Uterus (tissue), 4 donors: ENCODE measurements around the gene SDSL. TPM values are rescaled to one million over a fixed set of nuclear protein-coding genes. Genes with fewer than 3 reads are reported as not detected.

Experiments used
- DNase-seq, 2 donors: peaks; one replicate each; pipeline ENCODE4 v3.0.0-alpha.2; 2019 to 2020
- H3K27ac ChIP-seq, 2 donors: fragments of 200-600 bp; sonication (generic); 1 replicate in 1 of 2; 2 replicates in 1 of 2; pipeline ENCODE4 v1.5.1; 2016 to 2018
- H3K27me3 ChIP-seq, 2 donors: fragments of 200-600 bp; sonication (generic); one replicate each; pipeline ENCODE4 v1.5.1; 2018 to 2019; ENCODE audit warnings: control low read depth in 1 of 2
- H3K36me3 ChIP-seq, 2 donors: fragments of 200-600 bp; sonication (generic); one replicate each; pipeline ENCODE4 v1.5.1; 2019; ENCODE audit warnings: control low read depth in 1 of 2
- H3K4me1 ChIP-seq, 2 donors: fragments of 200-600 bp; sonication (generic); one replicate each; pipeline ENCODE4 v1.5.1; 2018 to 2019; ENCODE audit warnings: control low read depth in 1 of 2
- H3K4me3 ChIP-seq, 2 donors: fragments of 200-600 bp; sonication (generic); 1 replicate in 1 of 2; 2 replicates in 1 of 2; pipeline ENCODE4 v1.5.1; 2018 to 2019; ENCODE audit warnings: mild to moderate bottlenecking in 1 of 2
- H3K9me3 ChIP-seq, 2 donors: fragments of 200-600 bp; sonication (generic); one replicate each; pipeline ENCODE4 v1.5.1; 2019; ENCODE audit warnings: control low read depth in 1 of 2
- CTCF ChIP-seq, 4 experiments: fragments of 200-600 bp in 2 of 4; fragments of 450-650 bp in 2 of 4; sonication (generic) in 2 of 4; IDR thresholded peaks; one replicate each; pipeline ENCODE4 v1.5.1; 2016 to 2019; ENCODE audit warnings: antibody characterized with exemption in 4 of 4, mild to moderate bottlenecking in 2 of 4, moderate library complexity in 1 of 4
- POLR2A ChIP-seq, 2 donors: fragments of 450-650 bp; IDR thresholded peaks; one replicate each; pipeline ENCODE4 v1.6.1; 2016; ENCODE audit warnings: antibody characterized with exemption in 2 of 2, mild to moderate bottlenecking in 1 of 2, moderate library complexity in 1 of 2
- intact Hi-C: fragments of 100-400 bp; cut with DNase I; formaldehyde crosslinking; loops from one replicate; pipeline ENCODE4 v1.15.1; 2023; ENCODE audit warnings: low total_unique reads
- total RNA-seq, 4 donors: library from RNA; depleted of rRNA in 3 of 4; stranded (reverse); fragments of >200 nt in 3 of 4; gene quantifications; one replicate each; pipeline versions ENCODE4 v1.1.0 to v1.2.4, GENCODE V29; 2014 to 2023
- donor health status: DM: yes; HTN: yes; CAD: no.

Gene SDSL
- total RNA-seq, 4 donors from 2014 or later, result 0.26 to 3.0 (median 0.61) TPM; not detected in 1

- intact Hi-C loops, result no loop called here
- peaks cover 19 to 77% of the 10 kb centered on the region in 2 donors for H3K27me3 ChIP-seq
Measured at GRCh38 chr12:113465808-113466453, 43.8 kb downstream of the SDSL start.

GRCh38 chr12:113466454-113467141 lies 44.4 kb downstream of the SDSL start:
- no peak for TF ChIP-seq CTCF (IDR thresholded peaks at IDR 0.05)
- TF ChIP-seq POLR2A (IDR thresholded peaks at IDR 0.05), result no peak
- H3K27me3 ChIP-seq, result peaks cover 19 to 78% of the 10 kb centered on the region in 2 donors
- no peak overlapping the region for H3K27ac ChIP-seq
- no peaks in the 10 kb centered on the region for H3K36me3 ChIP-seq
- DNase-seq, result no peak
- intact Hi-C loops, result no loop called here
- no peak overlapping the region for H3K4me3 ChIP-seq
- no peaks in the 10 kb centered on the region for H3K9me3 ChIP-seq
- peaks cover 0 to 20% of the 10 kb centered on the region in 2 donors for H3K4me1 ChIP-seq

More at GRCh38 chr12:113465808-113466453, 43.8 kb downstream of the SDSL start:
- no peaks in the 10 kb centered on the region for H3K36me3 ChIP-seq
- H3K9me3 ChIP-seq, result no peaks in the 10 kb centered on the region
- peaks cover 0 to 20% of the 10 kb centered on the region in 2 donors for H3K4me1 ChIP-seq
- DNase-seq, result no peak
- TF ChIP-seq CTCF (IDR thresholded peaks at IDR 0.05), result no peak
- TF ChIP-seq POLR2A (IDR thresholded peaks at IDR 0.05), result no peak
- no peak overlapping the region for H3K27ac ChIP-seq
- no peak overlapping the region for H3K4me3 ChIP-seq

GRCh38 chr12:113467142-113467501 lies 44.9 kb downstream of the SDSL start:
- no peaks in the 10 kb centered on the region for H3K36me3 ChIP-seq
- no peaks in the 10 kb centered on the region for H3K9me3 ChIP-seq
- no peak overlapping the region for H3K4me3 ChIP-seq
- H3K27me3 ChIP-seq, result peaks cover 19 to 73% of the 10 kb centered on the region in 2 donors
- TF ChIP-seq POLR2A (IDR thresholded peaks at IDR 0.05), result no peak
- no peak for TF ChIP-seq CTCF (IDR thresholded peaks at IDR 0.05)
- peaks cover 0 to 20% of the 10 kb centered on the region in 2 donors for H3K4me1 ChIP-seq
- intact Hi-C loops, result no loop called here
- no peak for DNase-seq
- no peak overlapping the region for H3K27ac ChIP-seq

GRCh38 chr12:113467502-113468364 lies 45.6 kb downstream of the SDSL start:
- Histone ChIP-seq H3K4me1 (peaks cover 0 to 20% of the 10 kb centered on the region in 2 donors), H3K36me3 (no peaks in the 10 kb centered on the region), H3K4me3 (no peak overlapping the region), H3K27me3 (peaks cover 19 to 72% of the 10 kb centered on the region in 2 donors), H3K27ac (no peak overlapping the region), H3K9me3 (no peaks in the 10 kb centered on the region)
- TF ChIP-seq CTCF (IDR thresholded peaks at IDR 0.05) (no peak), POLR2A (IDR thresholded peaks at IDR 0.05) (no peak)
- intact Hi-C loops, result no loop called here
- DNase-seq, result no peak
